Measurements from ENCODE around the gene DLX2. TPM values are rescaled to one million over a fixed set of nuclear protein-coding genes. Genes with fewer than 3 reads are reported as not detected.

The DLX2 gene
- polyA plus RNA-seq, 1 donor from 2014 or later = 7.7 TPM

GRCh38 chr2:172108587-172108930 lies 5.9 kb upstream of the DLX2 start:
- no peak overlapping the region for H3K4me3 ChIP-seq (ENCODE audit: low read length)
- H3K9me3 ChIP-seq (ENCODE audit: low read length) = no peaks in the 10 kb centered on the region
- no peak overlapping the region for H2AFZ ChIP-seq (ENCODE audit: low read depth, low read length)
- H3K9ac ChIP-seq (ENCODE audit: low read length) = no peak overlapping the region
- H3K27ac ChIP-seq (ENCODE audit: low read length) = no peak overlapping the region
- no peaks in the 10 kb centered on the region for H4K20me1 ChIP-seq (ENCODE audit: insufficient read depth)
- no peaks in the 10 kb centered on the region for H3F3A ChIP-seq (ENCODE audit: insufficient read depth, low read length, poor library complexity, severe bottlenecking)
- no peaks in the 10 kb centered on the region for H3K79me2 ChIP-seq (replicated peaks; ENCODE audit: insufficient read depth, low read length)
- peaks cover 56% of the 10 kb centered on the region for H3K27me3 ChIP-seq (ENCODE audit: insufficient read depth, low read depth, low read length)
- no peaks in the 10 kb centered on the region for H3K9me2 ChIP-seq (ENCODE audit: insufficient read depth, low read length)
- no peak overlapping the region for H3K4me2 ChIP-seq (ENCODE audit: low read length)
- TF ChIP-seq REST (IDR thresholded peaks at IDR 0.05; ENCODE audit: borderline replicate concordance) (no peak), TAF1 (IDR thresholded peaks at IDR 0.05; ENCODE audit: low read depth) (no peak), RAD21 (conservative IDR thresholded peaks at IDR 0.05) (no peak), MXI1 (conservative IDR thresholded peaks at IDR 0.05; ENCODE audit: poor library complexity, severe bottlenecking) (no peak), CTCF (IDR thresholded peaks at IDR 0.05; ENCODE audit: poor library complexity, severe bottlenecking) (no peak), EP300 (conservative IDR thresholded peaks at IDR 0.05; ENCODE audit: poor library complexity, severe bottlenecking) (no peak), POLR2AphosphoS5 (IDR thresholded peaks at IDR 0.05) (no peak)
- H3K36me3 ChIP-seq (ENCODE audit: insufficient read depth, low read length) = no peaks in the 10 kb centered on the region

- Histone ChIP-seq H3K79me2 (replicated peaks; ENCODE audit: insufficient read depth, low read length) (no peaks in the 10 kb centered on the region), H4K20me1 (ENCODE audit: insufficient read depth) (no peaks in the 10 kb centered on the region), H3K27ac (ENCODE audit: low read length) (no peak overlapping the region), H3K9me3 (ENCODE audit: low read length) (no peaks in the 10 kb centered on the region), H3K9ac (ENCODE audit: low read length) (no peak overlapping the region), H3K27me3 (ENCODE audit: insufficient read depth, low read depth, low read length) (peaks cover 56% of the 10 kb centered on the region), H2AFZ (ENCODE audit: low read depth, low read length) (no peak overlapping the region), H3K4me2 (ENCODE audit: low read length) (no peak overlapping the region), H3K9me2 (ENCODE audit: insufficient read depth, low read length) (no peaks in the 10 kb centered on the region), H3K4me3 (ENCODE audit: low read length) (no peak overlapping the region), H3F3A (ENCODE audit: insufficient read depth, low read length, poor library complexity, severe bottlenecking) (no peaks in the 10 kb centered on the region), H3K36me3 (ENCODE audit: insufficient read depth, low read length) (no peaks in the 10 kb centered on the region)
- TF ChIP-seq SMC3 (conservative IDR thresholded peaks at IDR 0.05; ENCODE audit: poor library complexity) (no peak), EZH2 (IDR thresholded peaks at IDR 0.05; ENCODE audit: borderline replicate concordance, insufficient read depth, low read length, poor library complexity, severe bottlenecking) (no peak), EP300 (conservative IDR thresholded peaks at IDR 0.05; ENCODE audit: poor library complexity, severe bottlenecking) (no peak), REST (IDR thresholded peaks at IDR 0.05; ENCODE audit: borderline replicate concordance) (no peak), MXI1 (conservative IDR thresholded peaks at IDR 0.05; ENCODE audit: poor library complexity, severe bottlenecking) (no peak), TAF1 (IDR thresholded peaks at IDR 0.05; ENCODE audit: low read depth) (no peak), POLR2AphosphoS5 (IDR thresholded peaks at IDR 0.05) (no peak), CTCF (IDR thresholded peaks at IDR 0.05; ENCODE audit: poor library complexity, severe bottlenecking) (no peak), RAD21 (conservative IDR thresholded peaks at IDR 0.05) (no peak)
Measured at GRCh38 chr2:172107690-172108586, 5.2 kb upstream of the DLX2 start.

All from neural cell (in vitro differentiated cells).